Mesothelial cell of epicardium (in vitro differentiated cells): Measurements from ENCODE around the gene MEX3D. TPM values are rescaled to one million over a fixed set of nuclear protein-coding genes. Genes with fewer than 3 reads are reported as not detected.

ENCODE experiments used
- DNase-seq, 2 experiments: peaks; one replicate each; pipeline ENCODE4 v3.0.0; 2021; ENCODE audit warnings: low spot score in 2 of 2; ENCODE audit not compliant: unreplicated experiment in 2 of 2
- H3K27ac Mint-ChIP-seq: 2 replicates; pipeline ENCODE4 v1.8.0; 2021; ENCODE audit warnings: mixed read lengths
- H3K27me3 Mint-ChIP-seq: 2 replicates; pipeline ENCODE4 v1.8.0; 2021; ENCODE audit warnings: low read depth, mixed read lengths
- H3K36me3 Mint-ChIP-seq: 2 replicates; pipeline ENCODE4 v1.8.0; 2021; ENCODE audit warnings: mixed read lengths
- H3K4me1 Mint-ChIP-seq: 2 replicates; pipeline ENCODE4 v1.8.0; 2021; ENCODE audit warnings: mixed read lengths
- H3K4me3 Mint-ChIP-seq: 2 replicates; pipeline ENCODE4 v1.8.0; 2021; ENCODE audit warnings: mild to moderate bottlenecking, moderate library complexity, mixed read lengths
- H3K9me3 Mint-ChIP-seq: 2 replicates; pipeline ENCODE4 v1.8.0; 2021; ENCODE audit warnings: mixed read lengths
- total RNA-seq: library from RNA; stranded (reverse); gene quantifications from 3 replicates; pipeline ENCODE4 v1.2.1, GENCODE V29; 2021
- TF ChIP-seq, protein P1 (sequence below): fragments of 200-600 bp; sonication (generic); IDR thresholded peaks from one replicate; pipeline ENCODE4 v1.5.0; 2021; ENCODE audit warnings: antibody characterized with exemption; ENCODE audit not compliant: unreplicated experiment

Gene MEX3D
- total RNA-seq, 1 donor from 2014 or later = 91.7 TPM

DNA sequence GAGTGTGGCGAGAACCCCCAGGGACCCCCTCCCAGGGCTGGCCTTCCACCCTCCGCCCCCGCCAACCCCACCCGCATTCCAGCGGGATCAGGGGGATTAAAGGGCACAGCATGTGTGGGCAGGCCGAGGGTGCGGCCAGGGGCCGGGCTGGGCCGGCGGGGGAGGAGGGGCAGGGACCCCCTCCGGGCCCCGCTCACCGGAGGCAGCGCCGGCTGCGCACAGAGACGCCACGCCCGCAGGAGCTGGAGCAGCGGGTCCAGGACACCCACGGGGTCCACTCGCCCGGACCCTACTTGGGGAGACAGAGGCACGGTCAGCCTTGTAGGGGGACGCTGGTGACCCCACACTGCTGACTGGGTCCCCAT lies 57.7 kb downstream of the MEX3D start:
- H3K9me3 Mint-ChIP-seq = no peaks in the 10 kb centered on the region
- peaks cover 50% of the 10 kb centered on the region for H3K27me3 Mint-ChIP-seq
- no peak for DNase-seq
- H3K4me1 Mint-ChIP-seq = peaks cover 15% of the 10 kb centered on the region
- no peak overlapping the region for H3K27ac Mint-ChIP-seq
- no peak overlapping the region for H3K4me3 Mint-ChIP-seq
- H3K36me3 Mint-ChIP-seq = no peaks in the 10 kb centered on the region
- TF ChIP-seq, protein P1, sequence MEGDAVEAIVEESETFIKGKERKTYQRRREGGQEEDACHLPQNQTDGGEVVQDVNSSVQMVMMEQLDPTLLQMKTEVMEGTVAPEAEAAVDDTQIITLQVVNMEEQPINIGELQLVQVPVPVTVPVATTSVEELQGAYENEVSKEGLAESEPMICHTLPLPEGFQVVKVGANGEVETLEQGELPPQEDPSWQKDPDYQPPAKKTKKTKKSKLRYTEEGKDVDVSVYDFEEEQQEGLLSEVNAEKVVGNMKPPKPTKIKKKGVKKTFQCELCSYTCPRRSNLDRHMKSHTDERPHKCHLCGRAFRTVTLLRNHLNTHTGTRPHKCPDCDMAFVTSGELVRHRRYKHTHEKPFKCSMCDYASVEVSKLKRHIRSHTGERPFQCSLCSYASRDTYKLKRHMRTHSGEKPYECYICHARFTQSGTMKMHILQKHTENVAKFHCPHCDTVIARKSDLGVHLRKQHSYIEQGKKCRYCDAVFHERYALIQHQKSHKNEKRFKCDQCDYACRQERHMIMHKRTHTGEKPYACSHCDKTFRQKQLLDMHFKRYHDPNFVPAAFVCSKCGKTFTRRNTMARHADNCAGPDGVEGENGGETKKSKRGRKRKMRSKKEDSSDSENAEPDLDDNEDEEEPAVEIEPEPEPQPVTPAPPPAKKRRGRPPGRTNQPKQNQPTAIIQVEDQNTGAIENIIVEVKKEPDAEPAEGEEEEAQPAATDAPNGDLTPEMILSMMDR = no peak

DNA sequence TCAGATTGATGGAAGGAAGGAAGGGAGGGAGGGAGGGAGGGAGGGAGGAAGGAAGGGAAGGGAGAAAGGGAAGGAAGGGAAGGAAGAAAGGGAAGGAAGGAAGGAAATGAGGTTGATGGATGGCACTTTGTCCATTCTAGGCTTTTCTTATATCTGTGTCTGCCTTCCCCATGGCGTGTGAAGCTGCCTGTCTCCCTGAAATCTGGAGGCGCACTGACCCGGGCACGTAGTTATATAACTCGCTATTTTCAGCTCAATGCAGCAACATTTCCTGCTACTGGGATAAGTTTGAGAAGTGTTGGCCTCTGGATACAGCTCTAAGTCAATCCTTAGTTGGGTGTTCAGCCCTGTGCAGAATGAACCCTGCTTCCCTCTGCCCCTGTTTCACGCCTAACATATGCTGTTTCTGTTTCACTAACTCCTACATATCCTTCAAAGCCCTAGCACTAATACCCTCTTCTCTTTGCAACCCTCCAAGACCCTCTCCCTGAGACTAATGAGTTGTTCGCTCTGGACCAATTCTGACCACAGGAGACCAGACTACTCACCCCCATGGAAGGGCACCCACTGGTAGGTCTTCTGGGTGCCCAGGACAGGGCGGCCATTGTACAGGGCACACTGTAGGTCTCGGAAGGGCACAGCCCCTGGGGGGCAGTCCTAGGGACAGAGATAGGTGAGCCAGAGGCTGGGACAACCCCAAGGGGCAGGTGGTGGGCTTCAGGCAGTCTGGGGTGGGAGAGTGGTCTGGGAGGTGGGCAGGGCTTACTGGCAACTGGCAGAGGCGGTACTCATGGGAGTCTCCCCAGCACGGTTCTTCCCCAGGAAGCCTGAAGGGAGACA lies 58.3 kb downstream of the MEX3D start:
- H3K36me3 Mint-ChIP-seq = no peaks in the 10 kb centered on the region
- H3K4me3 Mint-ChIP-seq = peak overlapping the region; percentile 32
- H3K27ac Mint-ChIP-seq = peak overlapping the region; percentile 22
- H3K27me3 Mint-ChIP-seq = peaks cover 50% of the 10 kb centered on the region
- H3K9me3 Mint-ChIP-seq = no peaks in the 10 kb centered on the region
- DNase-seq = no peak
- TF ChIP-seq, protein P1 = no peak
- peaks cover 15% of the 10 kb centered on the region for H3K4me1 Mint-ChIP-seq

DNA sequence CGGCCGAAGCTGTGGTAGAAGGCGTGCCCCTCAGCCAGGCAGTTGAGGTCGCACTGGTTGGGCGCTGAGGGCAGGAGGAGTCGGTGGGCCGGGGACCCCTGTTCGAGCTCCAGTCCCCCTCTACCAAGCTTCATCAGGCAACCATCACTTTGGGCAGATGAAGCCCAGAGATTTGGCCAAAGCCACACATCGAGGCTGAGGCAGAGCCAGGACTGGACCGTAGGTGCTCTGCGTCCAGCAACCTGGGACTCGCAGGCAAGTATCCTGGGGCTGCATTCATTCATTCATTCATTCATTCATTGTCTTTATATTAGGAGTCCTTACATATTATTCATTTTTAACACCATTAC lies 59.6 kb downstream of the MEX3D start:
- Mint-ChIP-seq H3K4me3 (no peak overlapping the region), H3K27me3 (peaks cover 54% of the 10 kb centered on the region), H3K27ac (no peak overlapping the region), H3K9me3 (no peaks in the 10 kb centered on the region), H3K36me3 (no peaks in the 10 kb centered on the region), H3K4me1 (peaks cover 18% of the 10 kb centered on the region)
- TF ChIP-seq, protein P1 = no peak
- no peak for DNase-seq

DNA sequence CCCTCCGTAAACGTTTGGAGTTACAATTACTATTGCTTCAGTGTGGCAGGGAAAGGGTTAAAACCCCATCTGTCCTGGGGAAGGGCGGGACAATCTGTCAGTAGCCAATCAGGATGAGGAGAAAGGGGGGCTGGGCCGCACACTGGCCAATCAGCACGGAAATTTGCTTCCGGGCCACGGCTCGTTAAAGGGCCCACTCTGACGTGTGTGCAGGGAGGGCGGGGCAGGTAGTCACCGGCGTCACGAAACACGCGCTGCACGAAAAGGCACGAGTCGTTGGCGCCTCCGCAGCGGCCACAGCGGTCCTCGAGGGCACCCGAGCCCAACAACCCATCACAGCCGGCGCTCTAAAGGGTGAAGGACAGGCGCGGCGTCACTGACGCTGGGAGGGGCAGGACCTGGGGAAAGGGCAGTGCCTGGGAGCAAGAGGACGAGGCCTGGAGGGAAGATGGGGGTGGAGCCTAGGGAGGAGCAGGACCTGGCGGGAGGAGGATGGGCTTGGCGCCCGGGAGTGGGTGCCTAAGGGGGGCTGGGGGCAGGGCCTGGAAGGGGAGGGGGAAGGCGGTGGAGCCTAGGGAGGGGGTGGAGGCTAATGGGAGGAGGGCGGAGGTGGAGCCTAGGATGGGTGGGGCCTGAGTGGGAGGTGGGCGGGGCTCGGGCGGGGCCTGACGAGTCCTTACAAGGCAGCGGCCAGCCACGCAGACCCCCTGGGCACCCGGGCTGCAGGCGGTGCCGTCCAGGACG lies 60.2 kb downstream of the MEX3D start:
- DNase-seq = peak; percentile 82 to 94
- peaks cover 58% of the 10 kb centered on the region for H3K27me3 Mint-ChIP-seq
- no peaks in the 10 kb centered on the region for H3K9me3 Mint-ChIP-seq
- H3K27ac Mint-ChIP-seq = peak overlapping the region; percentile 97
- TF ChIP-seq, protein P1 = no peak
- peaks cover 21% of the 10 kb centered on the region for H3K4me1 Mint-ChIP-seq
- H3K36me3 Mint-ChIP-seq = no peaks in the 10 kb centered on the region
- peak overlapping the region; percentile 78 for H3K4me3 Mint-ChIP-seq

DNA sequence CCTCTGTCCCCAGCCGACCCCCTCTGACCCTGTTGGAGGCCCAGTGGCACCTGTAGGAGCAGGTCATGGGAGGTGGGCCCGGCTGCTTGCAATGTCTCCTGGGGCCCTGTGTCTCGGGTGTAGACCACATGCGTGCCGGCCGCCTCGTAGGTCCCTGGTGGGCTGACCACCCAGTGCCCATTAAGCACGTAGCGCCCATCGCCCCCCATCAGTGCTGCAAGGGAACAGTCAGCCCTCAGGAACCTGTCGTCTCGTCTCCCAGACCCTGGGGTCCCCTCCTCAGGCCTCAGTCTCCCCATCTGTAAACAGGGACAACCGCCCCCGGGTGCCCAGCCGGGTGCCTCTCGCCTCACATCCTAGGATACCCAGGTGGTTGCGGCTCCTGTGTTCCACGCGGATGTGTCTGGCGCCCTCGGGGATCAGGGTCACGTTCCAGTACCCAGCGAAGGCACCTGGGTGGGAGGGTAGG lies 60.9 kb downstream of the MEX3D start:
- Mint-ChIP-seq H3K27ac (no peak overlapping the region), H3K27me3 (peaks cover 56% of the 10 kb centered on the region), H3K4me1 (peaks cover 22% of the 10 kb centered on the region), H3K9me3 (no peaks in the 10 kb centered on the region), H3K36me3 (no peaks in the 10 kb centered on the region), H3K4me3 (no peak overlapping the region)
- TF ChIP-seq, protein P1 = no peak
- no peak for DNase-seq
